Lower lobe of right lung (tissue), 2 donors: ENCODE measurements around the gene SRXN1. TPM values are rescaled to one million over a fixed set of nuclear protein-coding genes. Genes with fewer than 3 reads are reported as not detected.
"Not testable (repeated sequence)": the region's sequence is repeated elsewhere in the genome, so short reads cannot be mapped to it uniquely, and the experiment has no call there.

Experiments used
- ATAC-seq, 2 donors: fragments of 200-7000 bp; cut with Tn5 transposase; one replicate each; pipeline ENCODE4 v1.9.1; 2020 to 2022; ENCODE audit warnings: mild to moderate bottlenecking in 2 of 2, moderate library complexity in 2 of 2
- DNase-seq: peaks from one replicate; pipeline ENCODE4 v3.0.0-alpha.2; 2020
- H3K27ac ChIP-seq: fragments of 200-600 bp; one replicate; pipeline ENCODE4 v1.8.0; 2022
- H3K27me3 ChIP-seq: fragments of 200-600 bp; one replicate; pipeline ENCODE4 v1.8.0; 2022; ENCODE audit warnings: low read depth
- H3K36me3 ChIP-seq: fragments of 200-600 bp; one replicate; pipeline ENCODE4 v1.8.0; 2022; ENCODE audit warnings: mild to moderate bottlenecking
- H3K4me1 ChIP-seq: fragments of 200-600 bp; one replicate; pipeline ENCODE4 v1.8.0; 2022
- H3K4me3 ChIP-seq: fragments of 200-600 bp; one replicate; pipeline ENCODE4 v1.8.0; 2022; ENCODE audit warnings: mild to moderate bottlenecking
- H3K9me3 ChIP-seq: fragments of 200-600 bp; one replicate; pipeline ENCODE4 v1.8.0; 2022
- intact Hi-C: fragments of 100-400 bp; cut with DNase I; formaldehyde crosslinking; loops from one replicate; pipeline ENCODE4 v1.11.0; 2022
- total RNA-seq: library from RNA; stranded (reverse); fragmentation: NEBNext Ultra II Directional; extraction: Animal tissue kit (Norgen Biotek cat#: 25700); gene quantifications from one replicate; pipeline ENCODE4 v1.2.1, GENCODE V29; 2021
- TF ChIP-seq, protein P1 (sequence below): fragments of 200-600 bp; IDR thresholded peaks from one replicate; pipeline ENCODE4 v1.8.0; 2022; ENCODE audit warnings: antibody characterized with exemption, mild to moderate bottlenecking
- donor health status: DM: no; HTN: yes; CAD: no; lungs with severe emphysema.

Gene SRXN1
- total RNA-seq, 1 donor from 2014 or later: 32.0 TPM

- ATAC-seq (no peak), DNase-seq (no peak)
- Histone ChIP-seq H3K4me3 (no peak overlapping the region), H3K36me3 (no peaks in the 10 kb centered on the region), H3K9me3 (no peaks in the 10 kb centered on the region), H3K27ac (no peak overlapping the region), H3K27me3 (peaks cover 24% of the 10 kb centered on the region), H3K4me1 (no peaks in the 10 kb centered on the region)
- TF ChIP-seq, protein P1, sequence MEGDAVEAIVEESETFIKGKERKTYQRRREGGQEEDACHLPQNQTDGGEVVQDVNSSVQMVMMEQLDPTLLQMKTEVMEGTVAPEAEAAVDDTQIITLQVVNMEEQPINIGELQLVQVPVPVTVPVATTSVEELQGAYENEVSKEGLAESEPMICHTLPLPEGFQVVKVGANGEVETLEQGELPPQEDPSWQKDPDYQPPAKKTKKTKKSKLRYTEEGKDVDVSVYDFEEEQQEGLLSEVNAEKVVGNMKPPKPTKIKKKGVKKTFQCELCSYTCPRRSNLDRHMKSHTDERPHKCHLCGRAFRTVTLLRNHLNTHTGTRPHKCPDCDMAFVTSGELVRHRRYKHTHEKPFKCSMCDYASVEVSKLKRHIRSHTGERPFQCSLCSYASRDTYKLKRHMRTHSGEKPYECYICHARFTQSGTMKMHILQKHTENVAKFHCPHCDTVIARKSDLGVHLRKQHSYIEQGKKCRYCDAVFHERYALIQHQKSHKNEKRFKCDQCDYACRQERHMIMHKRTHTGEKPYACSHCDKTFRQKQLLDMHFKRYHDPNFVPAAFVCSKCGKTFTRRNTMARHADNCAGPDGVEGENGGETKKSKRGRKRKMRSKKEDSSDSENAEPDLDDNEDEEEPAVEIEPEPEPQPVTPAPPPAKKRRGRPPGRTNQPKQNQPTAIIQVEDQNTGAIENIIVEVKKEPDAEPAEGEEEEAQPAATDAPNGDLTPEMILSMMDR: no peak
- intact Hi-C loops: no loop called here
Observed at GRCh38 chr20:697826-698225, 44.8 kb upstream of the SRXN1 start.

GRCh38 chr20:695165-695866 lies 42.3 kb upstream of the SRXN1 start:
- DNase-seq (no peak), ATAC-seq (no peak)
- Histone ChIP-seq H3K27ac (no peak overlapping the region), H3K36me3 (no peaks in the 10 kb centered on the region), H3K9me3 (no peaks in the 10 kb centered on the region), H3K4me1 (no peaks in the 10 kb centered on the region), H3K27me3 (peaks cover 15% of the 10 kb centered on the region), H3K4me3 (no peak overlapping the region)
- TF ChIP-seq, protein P1: no peak
- intact Hi-C loops: no loop called here

GRCh38 chr20:694496-694895 lies 41.5 kb upstream of the SRXN1 start:
- ATAC-seq: no peak
- Histone ChIP-seq H3K36me3 (no peaks in the 10 kb centered on the region), H3K27ac (no peak overlapping the region), H3K4me3 (no peak overlapping the region), H3K9me3 (no peaks in the 10 kb centered on the region), H3K27me3 (peaks cover 16% of the 10 kb centered on the region), H3K4me1 (no peaks in the 10 kb centered on the region)
- TF ChIP-seq, protein P1: no peak
- DNase-seq: no peak
- intact Hi-C loops: no loop called here

- H3K4me3 ChIP-seq, DNase-seq, H3K9me3 ChIP-seq, intact Hi-C loops, H3K4me1 ChIP-seq, H3K27ac ChIP-seq, ATAC-seq, H3K36me3 ChIP-seq: not testable (repeated sequence)
- H3K27me3 ChIP-seq: peaks cover 17% of the 10 kb centered on the region
Observed at GRCh38 chr20:693786-694185, 40.8 kb upstream of the SRXN1 start.

DNA sequence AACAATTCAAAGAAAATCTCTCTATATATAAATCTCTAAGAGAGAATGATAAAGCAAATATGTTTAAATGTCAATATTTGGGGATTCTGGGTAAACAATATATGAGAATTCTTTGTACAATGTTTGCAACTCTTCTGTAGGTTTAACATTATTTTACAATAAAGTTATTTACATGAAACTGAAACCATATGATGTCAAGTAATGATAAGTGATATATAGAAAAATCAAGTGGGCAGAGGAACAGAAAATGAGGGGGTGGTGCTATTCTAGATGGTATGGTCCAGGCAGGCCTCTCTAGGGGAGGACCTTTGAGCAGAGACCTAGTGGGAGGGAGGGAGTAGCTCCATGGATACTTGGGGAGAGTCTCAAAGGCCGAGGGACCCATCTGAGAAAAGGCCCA lies 39.0 kb upstream of the SRXN1 start:
- intact Hi-C loops: no loop called here
- Histone ChIP-seq H3K36me3 (no peaks in the 10 kb centered on the region), H3K4me1 (no peaks in the 10 kb centered on the region), H3K27ac (no peak overlapping the region), H3K9me3 (no peaks in the 10 kb centered on the region), H3K27me3 (peaks cover 31% of the 10 kb centered on the region), H3K4me3 (no peak overlapping the region)
- TF ChIP-seq, protein P1: no peak
- DNase-seq: no peak
- ATAC-seq: no peak

DNA sequence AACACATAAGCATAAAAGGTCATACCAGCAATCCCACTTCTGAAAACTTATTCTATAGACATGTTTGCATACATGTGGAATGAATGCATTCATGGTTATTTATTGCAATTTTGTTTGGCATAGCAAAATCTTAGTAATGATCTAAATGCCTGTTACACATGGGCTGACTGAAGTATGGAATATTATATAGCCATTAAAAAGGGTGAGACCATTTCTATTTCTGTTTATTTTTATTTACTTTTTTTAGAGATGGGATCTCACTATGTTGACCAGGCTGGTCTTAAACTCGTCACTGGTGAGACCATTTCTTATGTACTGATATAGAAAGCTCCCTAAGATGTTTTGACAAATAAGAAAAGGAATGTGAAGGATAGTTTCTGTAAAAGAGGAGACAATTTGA lies 36.9 kb upstream of the SRXN1 start:
- Histone ChIP-seq H3K4me1 (no peaks in the 10 kb centered on the region), H3K36me3 (no peaks in the 10 kb centered on the region), H3K27ac (no peak overlapping the region), H3K9me3 (no peaks in the 10 kb centered on the region), H3K27me3 (peaks cover 31% of the 10 kb centered on the region), H3K4me3 (no peak overlapping the region)
- DNase-seq (no peak), ATAC-seq (no peak)
- intact Hi-C loops: no loop called here
- TF ChIP-seq, protein P1: no peak
